Adrenal gland (tissue), 12 donors: ENCODE data around the gene CRBN. TPM values are rescaled to one million over a fixed set of nuclear protein-coding genes. Genes with fewer than 3 reads are reported as not detected.

ENCODE experiments used
- DNase-seq, 7 donors: peaks; one replicate each; pipeline ENCODE4 v3.0.0-alpha.2; 2019 to 2020
- H3K27ac ChIP-seq, 5 donors: fragments of 200-600 bp; sonication (generic) in 4 of 5; 1 replicate in 3 of 5; 2 replicates in 2 of 5; pipeline versions ENCODE4 v1.5.1 to v1.8.0; 2016 to 2020; ENCODE audit warnings: mild to moderate bottlenecking in 1 of 5
- H3K27me3 ChIP-seq: fragments of 200-600 bp; 2 replicates; pipeline ENCODE4 v1.8.0; 2021
- H3K36me3 ChIP-seq, 2 donors: fragments of 200-600 bp; replicated peaks in 1 of 2; 1 replicate in 1 of 2; 2 replicates in 1 of 2; pipeline versions ENCODE4 v1.5.1 to v1.8.0; 2018 to 2022
- H3K4me1 ChIP-seq, 2 donors: fragments of 200-600 bp; replicated peaks in 1 of 2; 1 replicate in 1 of 2; 2 replicates in 1 of 2; pipeline versions ENCODE4 v1.5.1 to v1.8.0; 2018 to 2021
- H3K4me3 ChIP-seq, 4 donors: fragments of 200-600 bp; sonication (generic) in 3 of 4; one replicate each; pipeline ENCODE4 v1.5.1; 2016 to 2018
- H3K9me3 ChIP-seq, 3 donors: fragments of 200-600 bp; sonication (generic) in 1 of 3; replicated peaks in 1 of 3; 1 replicate in 2 of 3; 2 replicates in 1 of 3; pipeline versions ENCODE4 v1.5.1 to v1.8.0; 2016 to 2021
- CTCF ChIP-seq, 6 experiments: fragments of 450-650 bp in 4 of 6; fragments of 200-600 bp in 2 of 6; sonication (generic) in 1 of 6; IDR thresholded peaks; 1 replicate in 5 of 6; 2 replicates in 1 of 6; pipeline versions ENCODE4 v1.5.1 to v1.8.0; 2016 to 2021; ENCODE audit warnings: antibody characterized with exemption in 6 of 6, mild to moderate bottlenecking in 2 of 6, moderate library complexity in 1 of 6
- POLR2A ChIP-seq, 2 donors: fragments of 450-650 bp; IDR thresholded peaks; one replicate each; pipeline ENCODE4 v1.6.1; 2017; ENCODE audit warnings: antibody characterized with exemption in 2 of 2, mild to moderate bottlenecking in 2 of 2, moderate library complexity in 1 of 2
- WGBS, 4 donors: extraction: QIAGEN DNeasy Blood & Tissue Kit in 2 of 4; methylation state at CpG; one replicate each; pipeline versions ENCODE4 v1.1.5 to v1.1.7; 2013 to 2017; 5-methylcytosine and 5-hydroxymethylcytosine counted together
- intact Hi-C, 2 donors: fragments of 100-400 bp; cut with DNase I; formaldehyde crosslinking; loops; one replicate each; pipeline versions ENCODE4 v1.14.1 to v1.15.0; 2022 to 2023
- polyA plus RNA-seq, 3 donors: library from polyadenylated mRNA; stranded (reverse); fragments of 200-250 nt in 2 of 3; fragments of 350-450 nt in 1 of 3; fragmentation: Illumina TruSeq in 1 of 3; extraction: RNeasy Lipid Tissue Mini Kit (QIAGEN cat#74804) in 1 of 3; gene quantifications; one replicate each; pipeline ENCODE4 v1.2.3, GENCODE V29; 2013 to 2014
- total RNA-seq, 9 donors: library from RNA; depleted of rRNA in 4 of 9; stranded (reverse); fragments of >200 nt in 4 of 9; fragments of 120-200 nt in 1 of 9; fragmentation: NEBNext Ultra II Directional in 1 of 9; extraction: Animal tissue kit (Norgen Biotek cat#: 25700) in 1 of 9; gene quantifications; one replicate each; pipeline versions ENCODE4 v1.1.0 to v1.2.4, GENCODE V29; 2013 to 2023
- donor health status: healthy with polysubstance abuse.
- donor health status: Bipolar disorder and iron deficiency.
- donor health status: DM: yes; HTN: yes; CAD: no.
- donor health status: DM: no; HTN: no; CAD: no.
- donor health status: DM: no; HTN: no; CAD: no.
- donor health status: DM: yes; HTN: yes; CAD: no.

CRBN gene
- total and polyA plus RNA-seq, 12 donors, result 24.8 to 68.7 (median 48.4) TPM

- intact Hi-C loops, result no loop called here
- H3K4me1 ChIP-seq, result peaks cover 8 to 11% of the 10 kb centered on the region in 2 donors
- WGBS, 4 donors, result 1 to 2% (median 1%) methylated on average over 29 to 100 of the region's 100 CpGs
- peak within 1 kb of the TSS; percentile 57 to 87 (median 71) for H3K4me3 ChIP-seq
- H3K9me3 ChIP-seq, result no peaks in the 10 kb centered on the region
- TF ChIP-seq CTCF (IDR thresholded peaks at IDR 0.05) (no peak), POLR2A (IDR thresholded peaks at IDR 0.05) (peak; percentile 75 to 87)
- H3K27ac ChIP-seq, result peak within 1 kb of the TSS in 4 of 5 donors; percentile 86 to 95 (median 88)
- H3K36me3 ChIP-seq, result peaks cover 0 to 22% of the 10 kb centered on the region in 2 donors
- no peaks in the 10 kb centered on the region for H3K27me3 ChIP-seq
- peak; percentile 94 to 98 (median 97) for DNase-seq
Measured at GRCh38 chr3:3126477-3127431, 52.7 kb downstream of the CRBN start, which contains the start of gene TRNT1. TSS of gene TRNT1 (plus strand) at chr3:3126940. CDS start at chr3:3129041, 2,101 bp downstream.

- H3K9me3 ChIP-seq, result no peaks in the 10 kb centered on the region
- H3K36me3 ChIP-seq, result peaks cover 0 to 18% of the 10 kb centered on the region in 2 donors
- H3K4me3 ChIP-seq, result peak overlapping the region in 3 of 4 donors; percentile 66 to 87 (median 76)
- intact Hi-C loops, result no loop called here
- H3K27me3 ChIP-seq, result no peaks in the 10 kb centered on the region
- TF ChIP-seq CTCF (IDR thresholded peaks at IDR 0.05), result no peak
- no peak for TF ChIP-seq POLR2A (IDR thresholded peaks at IDR 0.05)
- DNase-seq, result peak in 1 of 7 donors; percentile 55
- 89 to 91% (median 90%) methylated on average over 24 of the region's 24 CpGs for WGBS, 4 donors
- H3K27ac ChIP-seq, result peak overlapping the region in 3 of 5 donors; percentile 87 to 95 (median 89)
- peaks cover 8 to 11% of the 10 kb centered on the region in 2 donors for H3K4me1 ChIP-seq
Measured at GRCh38 chr3:3125977-3126376, 53.5 kb downstream of the CRBN start.

- no peak overlapping the region for H3K4me3 ChIP-seq
- no peaks in the 10 kb centered on the region for H3K4me1 ChIP-seq
- no peaks in the 10 kb centered on the region for H3K9me3 ChIP-seq
- WGBS, 4 donors, result 64 to 72% (median 67%) methylated on average over 4 of the region's 4 CpGs
- no peak for TF ChIP-seq CTCF (IDR thresholded peaks at IDR 0.05)
- no peak for TF ChIP-seq POLR2A (IDR thresholded peaks at IDR 0.05)
- no peaks in the 10 kb centered on the region for H3K27me3 ChIP-seq
- DNase-seq, result no peak
- intact Hi-C loops, result no loop called here
- no peak overlapping the region for H3K27ac ChIP-seq
- no peaks in the 10 kb centered on the region for H3K36me3 ChIP-seq
Measured at GRCh38 chr3:3119393-3119851, 60.1 kb downstream of the CRBN start.

GRCh38 chr3:3117651-3118050, 61.8 kb downstream of the CRBN start:
- H3K36me3 ChIP-seq, result no peaks in the 10 kb centered on the region
- H3K27me3 ChIP-seq, result no peaks in the 10 kb centered on the region
- H3K4me1 ChIP-seq, result no peaks in the 10 kb centered on the region
- TF ChIP-seq CTCF (IDR thresholded peaks at IDR 0.05), result no peak
- TF ChIP-seq POLR2A (IDR thresholded peaks at IDR 0.05), result no peak
- WGBS, 4 donors, result 78 to 91% (median 82%) methylated on average over 2 of the region's 2 CpGs
- H3K27ac ChIP-seq, result no peak overlapping the region
- H3K4me3 ChIP-seq, result no peak overlapping the region
- DNase-seq, result no peak
- no peaks in the 10 kb centered on the region for H3K9me3 ChIP-seq
- intact Hi-C loops, result no loop called here
